Spleen (tissue), 11 donors: ENCODE results near the gene RBM20. TPM values are rescaled to one million over a fixed set of nuclear protein-coding genes. Genes with fewer than 3 reads are reported as not detected.
"Not testable (repeated sequence)": the region's sequence is repeated elsewhere in the genome, so short reads cannot be mapped to it uniquely, and the experiment has no call there.

Experiments
- DNase-seq: peaks from one replicate; pipeline ENCODE4 v3.0.0-alpha.2; 2020
- H3K27ac ChIP-seq, 8 donors: fragments of 200-600 bp; sonication (generic) in 7 of 8; 1 replicate in 4 of 8; 2 replicates in 4 of 8; pipeline versions ENCODE4 v1.5.0 to v1.8.0; 2016 to 2021; ENCODE audit warnings: inconsistent platforms in 4 of 8, mild to moderate bottlenecking in 4 of 8, moderate library complexity in 1 of 8
- H3K27me3 ChIP-seq, 7 donors: fragments of 200-600 bp; sonication (generic) in 6 of 7; replicated peaks in 1 of 7; 1 replicate in 4 of 7; 2 replicates in 3 of 7; pipeline versions ENCODE4 v1.5.0 to v1.8.0; 2016 to 2021; ENCODE audit warnings: inconsistent platforms in 3 of 7, mild to moderate bottlenecking in 1 of 7
- H3K36me3 ChIP-seq, 6 donors: fragments of 200-600 bp; sonication (generic) in 5 of 6; 1 replicate in 4 of 6; 2 replicates in 2 of 6; pipeline versions ENCODE4 v1.5.0 to v1.8.0; 2016 to 2021; ENCODE audit warnings: inconsistent platforms in 2 of 6
- H3K4me1 ChIP-seq, 6 donors: fragments of 200-600 bp; sonication (generic) in 5 of 6; 1 replicate in 3 of 6; 2 replicates in 3 of 6; pipeline versions ENCODE4 v1.5.0 to v1.8.0; 2016 to 2021; ENCODE audit warnings: inconsistent platforms in 3 of 6
- H3K4me3 ChIP-seq, 8 donors: fragments of 200-600 bp; sonication (generic) in 7 of 8; 1 replicate in 4 of 8; 2 replicates in 4 of 8; pipeline versions ENCODE4 v1.5.0 to v1.8.0; 2016 to 2021; ENCODE audit warnings: inconsistent platforms in 4 of 8, mild to moderate bottlenecking in 4 of 8, moderate library complexity in 2 of 8
- H3K9me3 ChIP-seq, 8 donors: fragments of 200-600 bp; sonication (generic) in 7 of 8; 1 replicate in 4 of 8; 2 replicates in 4 of 8; pipeline versions ENCODE4 v1.5.0 to v1.8.0; 2016 to 2021; ENCODE audit warnings: inconsistent platforms in 4 of 8
- CTCF ChIP-seq, 11 experiments: fragments of 200-600 bp in 7 of 11; fragments of 450-650 bp in 4 of 11; sonication (generic) in 4 of 11; IDR thresholded peaks in 8 of 11; conservative IDR thresholded peaks in 3 of 11; 1 replicate in 7 of 11; 2 replicates in 4 of 11; pipeline versions ENCODE4 v1.4.0 to v1.8.0; 2016 to 2021; ENCODE audit warnings: antibody characterized with exemption in 11 of 11, inconsistent platforms in 4 of 11, mild to moderate bottlenecking in 1 of 11
- POLR2A ChIP-seq, 3 donors: fragments of 450-650 bp; IDR thresholded peaks; one replicate each; pipeline ENCODE4 v1.5.1; 2017; ENCODE audit warnings: antibody characterized with exemption in 3 of 3, mild to moderate bottlenecking in 1 of 3
- POLR2AphosphoS5 ChIP-seq, 3 donors: sonication (generic); formaldehyde crosslinking; IDR thresholded peaks; one replicate each; pipeline ENCODE4 v1.5.1; 2017; ENCODE audit warnings: antibody characterized with exemption in 3 of 3
- WGBS, 5 donors: extraction: QIAGEN DNeasy Blood & Tissue Kit in 3 of 5; methylation state at CpG; one replicate each; pipeline versions ENCODE4 v1.1.5 to v1.1.7; 2013 to 2018; 5-methylcytosine and 5-hydroxymethylcytosine counted together
- intact Hi-C: fragments of 100-400 bp; cut with DNase I; formaldehyde crosslinking; loops from one replicate; pipeline ENCODE4 v1.15.0; 2023; ENCODE audit warnings: low total_unique reads
- polyA plus RNA-seq, 3 donors: library from polyadenylated mRNA; stranded (reverse); fragments of 200-250 nt; gene quantifications; one replicate each; pipeline ENCODE4 v1.2.1, GENCODE V29; 2013
- total RNA-seq, 7 donors: library from RNA; depleted of rRNA in 3 of 7; stranded (reverse); fragments of >200 nt in 3 of 7; fragmentation: NEBNext Ultra II Directional in 4 of 7; extraction: Animal tissue kit (Norgen Biotek cat#: 25700) in 4 of 7; gene quantifications; one replicate each; pipeline versions ENCODE4 v1.1.0 to v1.2.1, GENCODE V29; 2016 to 2021
- donor health status: healthy with polysubstance abuse.
- donor health status: DM: no; HTN: no; CAD: no; lungs with moderate emphysema.
- donor health status: DM: no; HTN: no; CAD: no.
- donor health status: Bipolar disorder and iron deficiency.
- donor health status: healthy.
- donor health status: DM: no; HTN: no; CAD: no.
- donor health status: DM: yes; HTN: yes; CAD: no.

The RBM20 gene
- total and polyA plus RNA-seq, 10 donors: 0.04 to 0.72 (median 0.29) TPM; not detected in 1

- Histone ChIP-seq H3K27me3 (no peaks in the 10 kb centered on the region), H3K4me1 (no peaks in the 10 kb centered on the region), H3K4me3 (no peak overlapping the region), H3K36me3 (no peaks in the 10 kb centered on the region), H3K27ac (no peak overlapping the region), H3K9me3 (peaks cover 0 to 9% (median 0%) of the 10 kb centered on the region in 8 donors)
- 77 to 88% (median 81%) methylated on average over 3 of the region's 3 CpGs for WGBS, 5 donors
- intact Hi-C loops: no loop called here
- TF ChIP-seq CTCF (IDR thresholded peaks at IDR 0.05 in 8 of 11, conservative IDR thresholded peaks at IDR 0.05 in 3 of 11) (no peak), POLR2A (IDR thresholded peaks at IDR 0.05) (no peak), POLR2AphosphoS5 (IDR thresholded peaks at IDR 0.05) (no peak)
- no peak for DNase-seq
Observed at GRCh38 chr10:110619514-110620397, 24.4 kb upstream of the RBM20 start.

GRCh38 chr10:110620398-110620719 is 23.8 kb upstream of the RBM20 start:
- Histone ChIP-seq H3K27me3 (no peaks in the 10 kb centered on the region), H3K36me3 (no peaks in the 10 kb centered on the region), H3K27ac (no peak overlapping the region), H3K4me3 (no peak overlapping the region), H3K4me1 (no peaks in the 10 kb centered on the region), H3K9me3 (peaks cover 0 to 9% (median 0%) of the 10 kb centered on the region in 8 donors)
- TF ChIP-seq POLR2A (IDR thresholded peaks at IDR 0.05): no peak
- no peak for TF ChIP-seq POLR2AphosphoS5 (IDR thresholded peaks at IDR 0.05)
- TF ChIP-seq CTCF (IDR thresholded peaks at IDR 0.05 in 8 of 11, conservative IDR thresholded peaks at IDR 0.05 in 3 of 11): no peak
- no peak for DNase-seq
- 91 to 99% (median 98%) methylated on average over 2 of the region's 2 CpGs for WGBS, 5 donors
- intact Hi-C loops: no loop called here

DNA sequence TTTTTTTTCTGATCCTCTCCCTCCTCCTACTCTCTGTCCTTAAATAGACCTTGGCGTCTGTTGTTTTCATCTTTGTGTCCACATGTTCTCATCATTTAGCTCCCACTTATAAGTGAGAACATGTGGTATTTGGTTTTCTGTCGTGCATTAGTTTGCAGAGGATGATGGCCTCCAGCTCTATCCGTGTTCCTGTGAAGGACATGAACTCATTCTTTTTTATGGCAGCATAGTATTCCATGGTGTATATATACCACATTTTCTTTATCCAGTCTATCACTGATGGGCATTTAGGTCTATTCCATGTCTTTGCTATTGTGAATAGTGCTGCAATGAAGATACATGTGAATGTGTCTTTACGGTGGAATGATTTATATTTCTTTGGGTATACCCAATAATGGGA is 20.8 kb upstream of the RBM20 start:
- H3K4me1 ChIP-seq, DNase-seq, H3K36me3 ChIP-seq, H3K9me3 ChIP-seq, H3K27ac ChIP-seq, H3K27me3 ChIP-seq, H3K4me3 ChIP-seq, intact Hi-C loops: not testable (repeated sequence)
- WGBS, 5 donors: 76 to 92% (median 87%) methylated on average over 4 of the region's 4 CpGs

- Histone ChIP-seq H3K36me3 (no peaks in the 10 kb centered on the region), H3K27me3 (no peaks in the 10 kb centered on the region), H3K27ac (no peak overlapping the region), H3K9me3 (peaks cover 0 to 9% (median 0%) of the 10 kb centered on the region in 8 donors), H3K4me1 (no peaks in the 10 kb centered on the region), H3K4me3 (no peak overlapping the region)
- 89 to 95% (median 90%) methylated on average over 6 of the region's 6 CpGs for WGBS, 5 donors
- intact Hi-C loops: no loop called here
- no peak for DNase-seq
- TF ChIP-seq CTCF (IDR thresholded peaks at IDR 0.05 in 8 of 11, conservative IDR thresholded peaks at IDR 0.05 in 3 of 11) (no peak), POLR2A (IDR thresholded peaks at IDR 0.05) (no peak), POLR2AphosphoS5 (IDR thresholded peaks at IDR 0.05) (no peak)
Observed at GRCh38 chr10:110625356-110625894, 18.7 kb upstream of the RBM20 start.
